HepG2 (cell line): ENCODE results near the gene FGA.

ENCODE experiments used
- ARID2 ChIP-seq: sonication (generic); formaldehyde crosslinking; IDR thresholded peaks from 2 replicates; pipeline ENCODE4 v1.8.1; 2022; ENCODE audit warnings: mild to moderate bottlenecking, missing genetic modification reagents, borderline replicate concordance
- ATF7 ChIP-seq, 2 experiments: fragments of 450-650 bp in 1 of 2; sonication (generic) in 1 of 2; formaldehyde crosslinking in 1 of 2; IDR thresholded peaks; 2 replicates each; pipeline versions ENCODE4 v1.4.0 to v1.6.1; 2016 to 2020; ENCODE audit warnings: antibody characterized with exemption in 1 of 2, mild to moderate bottlenecking in 1 of 2, missing genetic modification reagents in 1 of 2
- CREB1 ChIP-seq, 2 experiments: fragments of 450-650 bp in 1 of 2; IDR thresholded peaks; 2 replicates each; pipeline ENCODE4 v1.6.1; 2016 to 2017; ENCODE audit warnings: control low read depth in 1 of 2, mild to moderate bottlenecking in 1 of 2, missing compliant biosample characterization in 1 of 2, missing genetic modification characterization in 1 of 2
- CTCF ChIP-seq: sonication (generic); formaldehyde crosslinking; IDR thresholded peaks from 2 replicates; pipeline ENCODE4 v1.5.0; 2020; ENCODE audit warnings: mild to moderate bottlenecking, missing genetic modification reagents, moderate library complexity
- DPF2 ChIP-seq: sonication (generic); formaldehyde crosslinking; IDR thresholded peaks from 2 replicates; pipeline ENCODE4 v1.4.0; 2020; ENCODE audit warnings: mild to moderate bottlenecking, low read depth, missing genetic modification reagents, borderline replicate concordance
- JUNB ChIP-seq: sonication (generic); formaldehyde crosslinking; IDR thresholded peaks from 2 replicates; pipeline ENCODE4 v1.8.0; 2022; ENCODE audit warnings: missing genetic modification reagents, mild to moderate bottlenecking, borderline replicate concordance
- MAZ ChIP-seq, 2 experiments: sonication (generic) in 1 of 2; formaldehyde crosslinking in 1 of 2; IDR thresholded peaks; 2 replicates each; pipeline versions ENCODE4 v1.5.0 to v1.6.1; 2012 to 2020; ENCODE audit warnings: low read depth in 2 of 2, mild to moderate bottlenecking in 2 of 2, borderline replicate concordance in 1 of 2, improper control_type of control experiment in 1 of 2, low read length in 1 of 2, missing genetic modification reagents in 1 of 2, moderate library complexity in 1 of 2
- TAF15 ChIP-seq: fragments of 200-400 bp; formaldehyde crosslinking; IDR thresholded peaks from one replicate; pipeline ENCODE4 v1.6.1; 2018; ENCODE audit warnings: mild to moderate bottlenecking, low read depth, low read length; ENCODE audit not compliant: poor library complexity, severe bottlenecking
- ZNF17 ChIP-seq: sonication (generic); formaldehyde crosslinking; IDR thresholded peaks from 2 replicates; pipeline ENCODE4 v1.5.0; 2020; ENCODE audit warnings: mild to moderate bottlenecking, missing genetic modification reagents
- TF ChIP-seq, protein P1 (sequence below), 2 experiments: sonication (generic) in 1 of 2; formaldehyde crosslinking in 1 of 2; IDR thresholded peaks; 2 replicates each; pipeline versions ENCODE4 v1.5.1 to v1.6.1; 2011 to 2020; ENCODE audit warnings: borderline replicate concordance in 1 of 2, low read depth in 1 of 2, low read length in 1 of 2, mild to moderate bottlenecking in 1 of 2, missing genetic modification reagents in 1 of 2, moderate library complexity in 1 of 2
- TF ChIP-seq, protein P2 (sequence below), 2 experiments: fragments of 450-650 bp in 1 of 2; sonication (generic) in 1 of 2; formaldehyde crosslinking; IDR thresholded peaks; 2 replicates each; pipeline versions ENCODE4 v1.5.0 to v1.8.0; 2020 to 2022; ENCODE audit warnings: mild to moderate bottlenecking in 1 of 2, missing genetic modification reagents in 1 of 2

DNA sequence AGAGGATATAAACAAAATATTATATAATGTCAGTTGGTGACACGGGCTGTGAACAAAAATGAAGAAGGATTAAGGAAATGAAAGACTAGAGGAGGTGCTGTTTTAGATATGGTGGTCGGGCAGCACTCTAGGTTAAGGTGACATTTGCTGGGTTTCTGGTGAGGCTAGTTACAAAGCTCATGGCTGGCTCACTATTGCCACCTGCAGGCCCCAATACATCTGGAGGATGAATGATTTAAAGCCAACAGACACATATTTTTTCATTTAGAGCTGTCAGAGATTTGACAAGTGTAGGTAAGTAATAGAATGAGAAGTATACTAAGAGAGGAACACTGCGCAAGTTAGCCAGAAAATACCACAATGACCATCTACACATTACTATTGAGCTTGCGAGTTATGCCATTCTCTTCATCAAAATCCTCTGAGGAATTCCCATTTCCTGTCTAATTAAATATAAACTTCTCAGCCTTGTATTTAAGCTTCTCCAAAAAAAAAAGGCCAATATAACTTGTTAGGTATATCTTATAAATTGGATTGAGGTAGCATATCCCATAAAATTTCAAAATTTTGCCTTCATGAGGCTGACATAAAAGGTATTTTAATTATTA lies 28.3 kb upstream of the FGA start:
- no peak for TF ChIP-seq TAF15
- TF ChIP-seq ZNF17 (CRISPR knock-in tag) = no peak
- no peak for TF ChIP-seq ARID2 (CRISPR knock-in tag)
- TF ChIP-seq MAZ (IDR thresholded peaks at IDR 0.05; ENCODE audit: borderline replicate concordance, low read depth, low read length) = no peak
- no peak for TF ChIP-seq MAZ (CRISPR knock-in tag; IDR thresholded peaks at IDR 0.05; ENCODE audit: low read depth)
- TF ChIP-seq, protein P1, sequence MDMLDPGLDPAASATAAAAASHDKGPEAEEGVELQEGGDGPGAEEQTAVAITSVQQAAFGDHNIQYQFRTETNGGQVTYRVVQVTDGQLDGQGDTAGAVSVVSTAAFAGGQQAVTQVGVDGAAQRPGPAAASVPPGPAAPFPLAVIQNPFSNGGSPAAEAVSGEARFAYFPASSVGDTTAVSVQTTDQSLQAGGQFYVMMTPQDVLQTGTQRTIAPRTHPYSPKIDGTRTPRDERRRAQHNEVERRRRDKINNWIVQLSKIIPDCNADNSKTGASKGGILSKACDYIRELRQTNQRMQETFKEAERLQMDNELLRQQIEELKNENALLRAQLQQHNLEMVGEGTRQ (IDR thresholded peaks at IDR 0.05; ENCODE audit: low read depth, low read length) = no peak
- TF ChIP-seq, protein P1 (CRISPR knock-in tag; IDR thresholded peaks at IDR 0.05; ENCODE audit: borderline replicate concordance) = no peak
- no peak for TF ChIP-seq DPF2 (CRISPR knock-in tag)
- TF ChIP-seq CTCF (CRISPR knock-in tag) = peak; percentile 90
- TF ChIP-seq, protein P2, sequence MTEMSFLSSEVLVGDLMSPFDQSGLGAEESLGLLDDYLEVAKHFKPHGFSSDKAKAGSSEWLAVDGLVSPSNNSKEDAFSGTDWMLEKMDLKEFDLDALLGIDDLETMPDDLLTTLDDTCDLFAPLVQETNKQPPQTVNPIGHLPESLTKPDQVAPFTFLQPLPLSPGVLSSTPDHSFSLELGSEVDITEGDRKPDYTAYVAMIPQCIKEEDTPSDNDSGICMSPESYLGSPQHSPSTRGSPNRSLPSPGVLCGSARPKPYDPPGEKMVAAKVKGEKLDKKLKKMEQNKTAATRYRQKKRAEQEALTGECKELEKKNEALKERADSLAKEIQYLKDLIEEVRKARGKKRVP (CRISPR knock-in tag; IDR thresholded peaks at IDR 0.05) = no peak
- TF ChIP-seq ATF7 (IDR thresholded peaks at IDR 0.05) = no peak
- no peak for TF ChIP-seq ATF7 (CRISPR knock-in tag; IDR thresholded peaks at IDR 0.05)
- TF ChIP-seq JUNB = no peak
- no peak for TF ChIP-seq CREB1 (IDR thresholded peaks at IDR 0.05)
- TF ChIP-seq CREB1 (CRISPR knock-in tag; IDR thresholded peaks at IDR 0.05) = no peak
